DMS53 treated with DMSO at 0.1 percent for 48 hours (cell line): ENCODE data around the gene GRID2.
"Not testable (repeated sequence)": the region's sequence is repeated elsewhere in the genome, so short reads cannot be mapped to it uniquely, and the experiment has no call there.

Source experiments
- DNase-seq: peaks from one replicate; lab custom pipeline; 2025; ENCODE audit not compliant: unreplicated experiment; lab: John Stamatoyannopoulos, UW

GRID2 gene

DNA sequence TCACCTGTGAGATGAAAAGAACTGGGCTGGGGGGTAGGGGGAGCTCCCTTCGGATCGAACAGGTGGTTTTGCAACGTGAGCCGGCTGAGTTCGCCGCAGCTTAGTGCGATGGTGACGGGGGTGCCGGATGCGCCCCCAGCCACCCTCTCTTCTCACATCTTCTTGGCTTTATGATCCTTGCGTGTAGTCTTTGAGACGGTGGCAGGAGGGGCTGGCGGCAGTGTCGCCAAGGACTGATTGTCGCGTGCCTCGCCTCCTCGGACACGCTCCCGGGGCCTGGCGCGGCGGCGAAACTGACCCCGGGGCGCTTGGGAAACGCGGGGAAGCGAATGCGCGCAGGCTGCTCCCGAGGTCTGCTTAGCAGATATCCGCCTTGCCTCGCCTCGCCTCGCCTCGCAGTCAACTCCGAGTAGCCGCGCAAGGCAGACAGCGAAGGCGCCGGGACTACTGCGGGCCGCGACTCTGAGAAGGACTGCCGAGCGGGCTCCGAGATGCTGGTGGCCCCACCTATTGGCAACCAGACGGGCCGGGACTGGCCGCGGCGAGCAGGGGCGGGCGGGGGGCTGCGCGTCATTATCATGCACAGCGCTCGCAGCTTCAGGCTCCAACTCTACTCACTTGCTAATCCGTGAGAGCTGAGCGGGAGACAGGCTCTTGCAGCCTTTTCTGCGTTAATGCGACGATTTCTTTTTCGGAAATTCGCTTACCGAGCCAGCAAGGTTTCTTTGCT is 1.5 kb downstream of the GRID2 start:
- peak; percentile 45 for DNase-seq

DNA sequence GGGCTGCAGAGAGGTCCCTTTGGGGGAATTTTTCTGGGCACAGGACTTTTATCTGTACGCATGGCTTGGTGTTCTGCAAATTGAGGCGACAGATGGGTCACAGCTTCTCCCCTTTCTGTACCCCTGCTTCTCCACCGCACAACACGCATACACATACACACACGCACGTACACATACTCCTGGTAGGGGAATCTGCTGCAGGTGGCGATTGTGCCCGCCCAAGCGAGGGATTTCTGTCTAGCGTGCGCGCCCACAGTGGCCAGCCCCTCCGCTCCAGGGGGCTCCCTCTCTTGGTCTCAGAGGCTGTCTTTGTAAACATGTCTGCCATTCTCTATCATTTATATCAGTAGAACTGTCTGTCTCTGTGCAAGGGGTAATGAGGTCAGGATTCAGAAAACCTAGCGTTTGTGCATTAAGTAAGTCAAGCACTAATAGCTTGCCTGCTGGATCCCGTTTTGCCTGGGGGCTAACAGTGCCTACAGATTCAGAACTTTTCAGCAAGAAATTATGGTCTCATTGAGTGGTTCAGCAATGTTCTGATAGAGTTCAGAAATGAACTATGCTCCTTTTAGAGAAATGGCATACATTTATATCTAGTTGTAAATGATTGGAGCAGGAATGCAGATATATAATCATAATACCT is 2.2 kb downstream of the GRID2 start:
- no peak for DNase-seq

DNA sequence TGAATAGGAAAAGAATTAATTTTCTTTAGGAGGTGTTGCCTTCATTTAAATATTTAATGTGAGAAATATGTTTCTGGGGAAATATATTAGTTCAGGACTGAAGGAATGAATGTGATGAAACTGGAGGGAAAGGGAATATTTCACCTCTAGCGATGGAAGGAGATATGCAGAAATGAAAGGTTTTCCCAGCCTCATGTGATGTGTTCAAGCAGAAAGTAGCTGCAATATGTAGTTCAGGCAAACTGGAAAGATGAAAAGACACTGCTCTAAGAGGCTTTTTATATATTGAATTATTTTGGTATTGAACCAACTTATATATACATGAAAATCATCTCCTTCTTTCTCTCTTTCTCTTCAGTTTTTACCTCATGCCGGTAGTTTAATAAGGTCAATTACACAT is 3.4 kb downstream of the GRID2 start:
- DNase-seq: no peak

- DNase-seq: no peak
Measured at GRCh38 chr4:92307866-92308265, 4.1 kb downstream of the GRID2 start.

DNA sequence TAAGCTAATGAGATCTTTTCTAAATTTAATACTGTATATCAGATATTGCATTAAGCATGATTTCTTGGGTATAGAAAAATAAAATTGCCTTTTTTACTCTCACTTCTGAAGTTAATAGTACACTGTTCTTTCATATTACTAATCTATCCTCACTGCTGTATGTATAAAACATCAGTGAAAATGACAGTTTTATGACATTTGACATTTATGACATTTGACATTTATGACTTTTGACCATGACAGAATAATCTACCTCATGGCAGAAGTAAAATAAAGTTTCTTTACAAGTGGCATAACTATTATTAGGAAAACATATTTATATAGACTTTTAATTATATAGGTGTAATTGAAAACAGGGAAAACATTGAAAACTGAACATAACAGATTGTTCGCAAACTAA is 13.3 kb downstream of the GRID2 start:
- DNase-seq: no peak

DNA sequence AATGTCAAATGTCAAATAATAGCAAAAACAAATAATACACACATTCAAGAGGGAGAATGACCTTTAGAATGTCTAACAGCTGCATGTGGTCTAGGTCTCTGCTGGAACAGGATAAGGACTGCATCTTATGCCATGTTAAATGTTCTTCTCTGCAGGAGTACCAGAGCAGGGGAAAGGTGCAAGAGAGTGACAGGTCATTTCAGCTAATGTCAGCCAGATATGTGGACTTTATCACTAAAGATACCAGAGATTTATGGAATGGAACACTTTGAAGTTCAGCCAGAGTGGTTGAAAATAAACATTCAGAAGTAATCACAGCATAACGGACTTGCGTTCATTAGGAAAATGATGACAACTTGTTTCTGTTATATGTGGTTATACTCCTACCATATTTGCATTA is 24.3 kb downstream of the GRID2 start:
- DNase-seq: no peak

DNA sequence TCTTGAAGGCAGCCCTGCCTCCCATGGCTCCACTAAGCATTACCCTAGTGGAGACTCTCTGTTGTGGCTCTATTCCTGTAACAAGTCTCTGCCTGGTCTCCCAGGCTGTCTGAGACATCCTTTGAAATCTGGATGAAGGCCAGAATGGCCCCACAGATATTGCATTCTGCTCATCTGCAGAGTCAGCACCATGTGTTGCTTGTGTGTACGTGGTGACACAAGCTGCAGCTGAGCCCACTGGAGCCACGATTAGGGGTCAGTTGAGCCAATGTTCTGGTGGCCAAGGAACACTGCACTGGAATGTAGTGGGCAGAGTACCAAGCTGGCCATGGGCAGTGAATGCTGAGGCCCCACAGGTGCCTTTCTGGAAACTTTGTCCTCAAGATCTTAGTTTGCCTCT is 29.2 kb downstream of the GRID2 start:
- DNase-seq: no peak

DNA sequence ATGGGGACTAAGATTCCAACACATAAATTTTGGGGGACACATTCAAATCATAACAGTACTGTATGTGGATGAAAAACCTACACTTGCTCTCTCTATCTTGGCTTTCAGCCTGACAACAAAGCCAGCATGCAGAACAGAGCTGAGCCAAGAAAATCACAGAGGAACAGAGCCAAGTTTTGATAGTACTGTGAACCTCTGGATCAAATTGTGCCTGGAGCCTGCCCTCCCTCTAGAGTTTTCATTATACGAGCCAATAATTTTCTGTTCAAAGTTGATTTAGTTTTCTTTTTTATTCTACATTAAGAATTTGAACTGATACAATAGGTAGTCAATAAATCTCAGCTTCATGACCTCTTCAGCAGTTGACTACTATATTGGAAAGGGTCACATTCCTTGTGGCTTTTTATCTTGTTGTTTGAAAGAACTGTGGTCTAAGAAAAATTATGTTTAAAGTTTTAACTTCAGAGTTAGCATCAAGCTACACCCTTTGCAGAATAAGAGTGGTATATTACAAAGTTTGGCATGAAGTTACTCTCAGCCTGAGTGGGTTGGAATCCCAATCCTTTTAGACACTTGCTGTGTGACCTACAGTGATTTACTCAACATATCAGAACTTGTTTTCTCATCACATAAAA is 31.1 kb downstream of the GRID2 start:
- DNase-seq: no peak

DNA sequence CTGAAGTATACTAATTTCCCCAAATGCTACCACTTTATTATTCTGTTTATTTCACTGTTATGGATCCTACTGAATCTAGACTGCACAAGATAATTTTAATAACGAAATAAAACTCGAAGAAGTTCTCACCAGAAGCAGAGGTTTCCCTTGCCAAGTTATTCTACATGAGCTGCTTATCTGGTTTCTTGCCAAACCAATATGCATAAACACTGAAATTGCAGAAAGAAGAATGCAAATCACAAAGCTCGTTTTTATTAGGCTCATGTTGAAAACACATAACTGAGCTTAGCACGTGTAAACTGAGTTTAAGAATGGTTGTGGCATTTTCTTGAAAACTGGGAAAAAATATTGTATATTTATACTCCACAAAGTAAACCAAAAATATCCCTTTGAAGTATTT is 35.9 kb downstream of the GRID2 start:
- DNase-seq: no peak

GRCh38 chr4:92344216-92344615 is 40.5 kb downstream of the GRID2 start:
- no peak for DNase-seq

GRCh38 chr4:92346289-92346688 is 42.5 kb downstream of the GRID2 start:
- no peak for DNase-seq

GRCh38 chr4:92357966-92358365 is 54.2 kb downstream of the GRID2 start:
- DNase-seq: no peak

- no peak for DNase-seq
Measured at GRCh38 chr4:92359491-92359890, 55.7 kb downstream of the GRID2 start.

- no peak for DNase-seq
Measured at GRCh38 chr4:92362028-92362427, 58.3 kb downstream of the GRID2 start.

- DNase-seq: no peak
Measured at GRCh38 chr4:92368653-92369052, 64.9 kb downstream of the GRID2 start.

DNA sequence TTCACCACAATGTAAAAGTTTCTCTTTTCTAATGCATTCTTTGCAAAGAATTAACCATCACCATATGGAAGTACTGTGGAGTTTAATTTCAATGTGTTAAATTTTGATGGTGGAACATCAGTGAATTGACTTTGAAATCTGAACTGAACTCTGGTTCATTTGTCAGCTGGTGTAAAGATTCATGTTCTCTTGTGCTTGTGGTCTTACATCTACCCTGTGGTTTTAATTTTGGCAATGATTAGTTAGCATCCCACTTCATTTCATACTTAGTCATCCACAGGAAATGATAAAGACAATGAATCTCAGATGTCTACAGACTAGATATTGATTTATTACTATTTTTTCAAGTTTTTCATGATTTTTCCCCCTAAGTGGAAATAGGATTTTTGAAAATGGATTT is 77.8 kb downstream of the GRID2 start:
- DNase-seq: no peak

- no peak for DNase-seq
Measured at GRCh38 chr4:92382128-92382527, 78.4 kb downstream of the GRID2 start.

GRCh38 chr4:92387459-92388069 is 83.8 kb downstream of the GRID2 start:
- DNase-seq: peak; percentile 31

GRCh38 chr4:92399032-92399431 is 95.3 kb downstream of the GRID2 start:
- no peak for DNase-seq

DNA sequence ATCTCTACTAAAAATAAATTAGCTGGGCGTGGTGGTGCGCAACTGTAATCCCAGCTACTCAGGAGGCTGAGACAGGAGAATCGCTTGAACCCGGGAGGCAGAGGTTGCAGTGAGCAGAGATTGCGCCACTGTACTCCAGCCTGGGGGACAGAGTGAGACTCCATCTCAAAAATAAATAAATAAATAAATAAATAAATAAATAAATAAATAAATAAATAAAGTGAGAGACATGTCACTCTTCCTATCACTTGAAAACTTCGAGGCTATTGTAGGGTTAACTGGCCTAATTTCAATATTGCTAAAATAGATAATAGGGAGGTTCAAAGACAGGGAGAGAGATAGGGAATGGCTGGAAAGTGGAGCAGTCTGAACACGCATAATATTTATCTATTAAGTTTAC is 99.8 kb downstream of the GRID2 start:
- DNase-seq: not testable (repeated sequence)

DNA sequence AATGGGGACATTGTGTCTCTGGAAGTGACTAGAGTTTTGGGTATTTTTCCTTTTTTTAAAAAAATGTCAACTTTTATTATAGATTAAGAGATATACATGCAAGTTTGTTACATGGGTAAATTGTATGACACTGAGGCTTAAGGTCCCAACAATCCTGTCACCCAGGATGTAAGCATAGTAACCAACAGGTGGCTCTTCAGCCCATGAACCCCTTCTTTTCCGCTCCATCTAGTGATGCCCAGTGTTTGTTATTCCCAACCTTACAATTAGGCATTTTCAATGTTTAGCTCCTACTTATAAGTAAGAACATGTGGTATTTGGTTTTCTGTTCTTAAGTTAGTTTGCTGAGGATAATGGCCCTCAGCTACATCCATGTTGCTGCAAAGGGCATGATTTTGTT is 102.7 kb downstream of the GRID2 start:
- no peak for DNase-seq

DNA sequence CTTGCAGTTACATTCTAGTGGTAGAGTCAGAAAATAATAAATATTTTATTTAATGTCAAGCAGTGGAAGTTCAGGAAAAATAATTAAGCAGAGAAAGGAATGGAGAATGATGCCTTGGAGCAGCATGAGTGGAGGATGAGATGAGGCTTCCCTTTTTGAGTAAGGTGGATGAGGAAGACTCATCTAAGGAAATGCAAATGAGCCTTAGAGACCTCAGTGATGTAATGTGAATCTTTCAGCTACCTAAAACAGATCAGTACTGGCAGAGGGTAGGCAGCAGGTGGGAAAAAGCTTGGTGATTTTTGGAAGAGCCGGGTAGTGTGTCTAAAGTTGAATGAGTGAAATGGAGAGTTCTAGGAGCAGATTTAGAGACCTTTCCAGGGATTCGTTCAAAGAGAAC is 118.2 kb downstream of the GRID2 start:
- DNase-seq: no peak
